ENCODE measurements around the gene PCNX1.

Gene PCNX1

GRCh38 chr14:71029236-71029781 lies 122.0 kb downstream of the PCNX1 start:
- no peak overlapping the region for H3K4me3 ChIP-seq (ENCODE audit: low read depth, low read length)
- TF ChIP-seq CTCF (IDR thresholded peaks at IDR 0.05; ENCODE audit: low read depth, low read length, missing control alignments): no peak
- no peak for DNase-seq (ENCODE audit: low read depth)
- in situ Hi-C loops (cut with HindIII; ENCODE audit: low sequenced_read_pairs): no loop called here

GRCh38 chr14:71031000-71031399 lies 123.7 kb downstream of the PCNX1 start:
- no peak for DNase-seq (ENCODE audit: low read depth)
- H3K4me3 ChIP-seq (ENCODE audit: low read depth, low read length): no peak overlapping the region
- in situ Hi-C loops (cut with HindIII; ENCODE audit: low sequenced_read_pairs): no loop called here
- TF ChIP-seq CTCF (IDR thresholded peaks at IDR 0.05; ENCODE audit: low read depth, low read length, missing control alignments): no peak

GRCh38 chr14:71036433-71036832 lies 129.2 kb downstream of the PCNX1 start:
- no peak overlapping the region for H3K4me3 ChIP-seq (ENCODE audit: low read depth, low read length)
- TF ChIP-seq CTCF (IDR thresholded peaks at IDR 0.05; ENCODE audit: low read depth, low read length, missing control alignments): no peak
- DNase-seq (ENCODE audit: low read depth): no peak
- in situ Hi-C loops (cut with HindIII; ENCODE audit: low sequenced_read_pairs): no loop called here

- no peak for TF ChIP-seq CTCF (IDR thresholded peaks at IDR 0.05; ENCODE audit: low read depth, low read length, missing control alignments)
- no peak overlapping the region for H3K4me3 ChIP-seq (ENCODE audit: low read depth, low read length)
- no peak for DNase-seq (ENCODE audit: low read depth)
- in situ Hi-C loops (cut with HindIII; ENCODE audit: low sequenced_read_pairs): no loop called here
Observed at GRCh38 chr14:71048393-71048792, 141.1 kb downstream of the PCNX1 start.

- in situ Hi-C loops (cut with HindIII; ENCODE audit: low sequenced_read_pairs): no loop called here
- DNase-seq (ENCODE audit: low read depth): no peak
- H3K4me3 ChIP-seq (ENCODE audit: low read depth, low read length): no peak overlapping the region
- no peak for TF ChIP-seq CTCF (IDR thresholded peaks at IDR 0.05; ENCODE audit: low read depth, low read length, missing control alignments)
Observed at GRCh38 chr14:71049435-71050133, 142.3 kb downstream of the PCNX1 start.

- no peak for DNase-seq (ENCODE audit: low read depth)
- H3K4me3 ChIP-seq (ENCODE audit: low read depth, low read length): no peak overlapping the region
- TF ChIP-seq CTCF (IDR thresholded peaks at IDR 0.05; ENCODE audit: low read depth, low read length, missing control alignments): no peak
- in situ Hi-C loops (cut with HindIII; ENCODE audit: low sequenced_read_pairs): no loop called here
Observed at GRCh38 chr14:71050227-71050823, 143.1 kb downstream of the PCNX1 start.
